ENCODE data around the gene ABHD6.

- TF ChIP-seq CTCF (IDR thresholded peaks at IDR 0.05; ENCODE audit: low read depth, low read length) (no peak), EZH2phosphoT487 (IDR thresholded peaks at IDR 0.05; ENCODE audit: low read depth) (no peak)
These were observed 32.9 kb downstream of the ABHD6 start for GRCh38 chr3:58270485-58270884.
